Measurements from ENCODE around the gene CD1C.

CD1C gene

DNA sequence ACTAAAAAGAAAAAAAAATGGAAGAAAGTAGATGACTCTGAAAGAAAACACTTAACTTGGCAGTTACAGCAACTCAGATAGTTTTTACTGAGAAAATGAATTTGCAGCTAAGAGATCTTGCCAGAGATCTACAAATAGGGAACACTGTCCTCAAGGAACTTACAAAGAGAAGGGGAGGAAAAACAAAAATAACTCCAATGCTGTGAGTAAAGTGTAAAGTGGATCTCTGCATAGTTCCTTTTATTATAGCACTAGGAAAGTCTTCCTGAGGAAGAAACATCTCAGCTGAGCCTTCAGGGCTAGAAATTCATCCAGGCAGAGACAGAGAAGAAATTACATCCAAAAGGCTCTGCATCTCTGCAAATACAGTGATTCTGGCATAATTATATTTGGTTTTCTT, 37.8 kb downstream of the CD1C start (continued):
- TF ChIP-seq, protein P1, sequence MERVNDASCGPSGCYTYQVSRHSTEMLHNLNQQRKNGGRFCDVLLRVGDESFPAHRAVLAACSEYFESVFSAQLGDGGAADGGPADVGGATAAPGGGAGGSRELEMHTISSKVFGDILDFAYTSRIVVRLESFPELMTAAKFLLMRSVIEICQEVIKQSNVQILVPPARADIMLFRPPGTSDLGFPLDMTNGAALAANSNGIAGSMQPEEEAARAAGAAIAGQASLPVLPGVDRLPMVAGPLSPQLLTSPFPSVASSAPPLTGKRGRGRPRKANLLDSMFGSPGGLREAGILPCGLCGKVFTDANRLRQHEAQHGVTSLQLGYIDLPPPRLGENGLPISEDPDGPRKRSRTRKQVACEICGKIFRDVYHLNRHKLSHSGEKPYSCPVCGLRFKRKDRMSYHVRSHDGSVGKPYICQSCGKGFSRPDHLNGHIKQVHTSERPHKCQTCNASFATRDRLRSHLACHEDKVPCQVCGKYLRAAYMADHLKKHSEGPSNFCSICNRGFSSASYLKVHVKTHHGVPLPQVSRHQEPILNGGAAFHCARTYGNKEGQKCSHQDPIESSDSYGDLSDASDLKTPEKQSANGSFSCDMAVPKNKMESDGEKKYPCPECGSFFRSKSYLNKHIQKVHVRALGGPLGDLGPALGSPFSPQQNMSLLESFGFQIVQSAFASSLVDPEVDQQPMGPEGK (CRISPR knock-in tag; IDR thresholded peaks at IDR 0.05; ENCODE audit: borderline replicate concordance) = no peak
- TF ChIP-seq GLIS3 (CRISPR knock-in tag; IDR thresholded peaks at IDR 0.05) (no peak), PPARA (CRISPR knock-in tag; IDR thresholded peaks at IDR 0.05; ENCODE audit: borderline replicate concordance) (no peak)

DNA sequence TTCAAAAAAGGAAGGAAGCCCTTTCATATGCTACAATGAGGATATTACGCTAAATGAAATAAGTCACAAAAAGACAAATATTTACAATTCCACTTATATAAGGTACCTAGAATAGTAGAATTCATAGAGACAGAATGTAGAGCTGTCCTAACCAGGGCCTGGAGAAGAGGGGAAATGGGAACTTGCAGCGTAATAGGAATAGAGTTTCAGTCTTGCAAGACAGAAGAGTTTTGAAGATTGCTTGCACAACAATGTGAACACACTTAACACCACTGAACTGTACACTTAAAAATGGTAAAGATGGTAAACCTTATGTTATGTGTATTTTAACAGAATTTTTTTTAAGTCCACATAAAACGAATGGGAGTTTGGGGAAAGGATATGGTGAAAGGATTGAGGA, 38.7 kb downstream of the CD1C start:
- no peak for TF ChIP-seq TOX (CRISPR knock-in tag; IDR thresholded peaks at IDR 0.05; ENCODE audit: borderline replicate concordance)
- no peak for TF ChIP-seq CSDC2 (CRISPR knock-in tag; IDR thresholded peaks at IDR 0.05)
- no peak for ATAC-seq

DNA sequence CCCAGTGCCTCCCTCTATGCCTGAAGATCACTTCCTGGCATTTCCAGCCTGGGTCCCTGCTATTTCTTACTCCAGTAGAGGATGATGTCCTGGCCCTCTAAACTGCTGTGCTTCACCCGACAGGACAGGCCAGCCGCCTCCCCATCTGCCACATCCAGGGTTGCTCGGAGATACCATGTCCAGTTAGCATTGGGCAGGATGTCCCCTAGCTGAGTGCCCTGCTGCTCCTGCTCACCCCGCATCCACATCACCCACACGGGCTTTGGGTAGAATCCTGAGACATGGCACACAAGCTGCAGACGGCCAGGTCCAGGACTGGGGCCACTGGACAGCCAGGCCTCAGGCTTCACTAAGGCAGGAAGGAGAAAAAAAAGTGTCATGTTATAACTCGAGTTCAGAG, 39.6 kb downstream of the CD1C start:
- TF ChIP-seq OSR1 (CRISPR knock-in tag; IDR thresholded peaks at IDR 0.05) = no peak
- no peak for TF ChIP-seq ZFP3 (CRISPR knock-in tag; IDR thresholded peaks at IDR 0.05)
- TF ChIP-seq ZNF70 (CRISPR knock-in tag; IDR thresholded peaks at IDR 0.05) = no peak
- TF ChIP-seq, protein P2, sequence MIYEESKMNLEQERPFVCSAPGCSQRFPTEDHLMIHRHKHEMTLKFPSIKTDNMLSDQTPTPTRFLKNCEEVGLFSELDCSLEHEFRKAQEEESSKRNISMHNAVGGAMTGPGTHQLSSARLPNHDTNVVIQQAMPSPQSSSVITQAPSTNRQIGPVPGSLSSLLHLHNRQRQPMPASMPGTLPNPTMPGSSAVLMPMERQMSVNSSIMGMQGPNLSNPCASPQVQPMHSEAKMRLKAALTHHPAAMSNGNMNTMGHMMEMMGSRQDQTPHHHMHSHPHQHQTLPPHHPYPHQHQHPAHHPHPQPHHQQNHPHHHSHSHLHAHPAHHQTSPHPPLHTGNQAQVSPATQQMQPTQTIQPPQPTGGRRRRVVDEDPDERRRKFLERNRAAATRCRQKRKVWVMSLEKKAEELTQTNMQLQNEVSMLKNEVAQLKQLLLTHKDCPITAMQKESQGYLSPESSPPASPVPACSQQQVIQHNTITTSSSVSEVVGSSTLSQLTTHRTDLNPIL (CRISPR knock-in tag; IDR thresholded peaks at IDR 0.05; ENCODE audit: low read depth) = no peak
- no peak for TF ChIP-seq ARNTL (CRISPR knock-in tag; IDR thresholded peaks at IDR 0.05; ENCODE audit: borderline replicate concordance, low read depth)
- TF ChIP-seq PPARA (CRISPR knock-in tag; IDR thresholded peaks at IDR 0.05; ENCODE audit: borderline replicate concordance) = no peak
- TF ChIP-seq SNAI2 (CRISPR knock-in tag; IDR thresholded peaks at IDR 0.05) = no peak
- TF ChIP-seq TCF4 (CRISPR knock-in tag; IDR thresholded peaks at IDR 0.05; ENCODE audit: borderline replicate concordance) = no peak
- TF ChIP-seq ZNF8 (CRISPR knock-in tag; IDR thresholded peaks at IDR 0.05) = no peak
- TF ChIP-seq, protein P3, sequence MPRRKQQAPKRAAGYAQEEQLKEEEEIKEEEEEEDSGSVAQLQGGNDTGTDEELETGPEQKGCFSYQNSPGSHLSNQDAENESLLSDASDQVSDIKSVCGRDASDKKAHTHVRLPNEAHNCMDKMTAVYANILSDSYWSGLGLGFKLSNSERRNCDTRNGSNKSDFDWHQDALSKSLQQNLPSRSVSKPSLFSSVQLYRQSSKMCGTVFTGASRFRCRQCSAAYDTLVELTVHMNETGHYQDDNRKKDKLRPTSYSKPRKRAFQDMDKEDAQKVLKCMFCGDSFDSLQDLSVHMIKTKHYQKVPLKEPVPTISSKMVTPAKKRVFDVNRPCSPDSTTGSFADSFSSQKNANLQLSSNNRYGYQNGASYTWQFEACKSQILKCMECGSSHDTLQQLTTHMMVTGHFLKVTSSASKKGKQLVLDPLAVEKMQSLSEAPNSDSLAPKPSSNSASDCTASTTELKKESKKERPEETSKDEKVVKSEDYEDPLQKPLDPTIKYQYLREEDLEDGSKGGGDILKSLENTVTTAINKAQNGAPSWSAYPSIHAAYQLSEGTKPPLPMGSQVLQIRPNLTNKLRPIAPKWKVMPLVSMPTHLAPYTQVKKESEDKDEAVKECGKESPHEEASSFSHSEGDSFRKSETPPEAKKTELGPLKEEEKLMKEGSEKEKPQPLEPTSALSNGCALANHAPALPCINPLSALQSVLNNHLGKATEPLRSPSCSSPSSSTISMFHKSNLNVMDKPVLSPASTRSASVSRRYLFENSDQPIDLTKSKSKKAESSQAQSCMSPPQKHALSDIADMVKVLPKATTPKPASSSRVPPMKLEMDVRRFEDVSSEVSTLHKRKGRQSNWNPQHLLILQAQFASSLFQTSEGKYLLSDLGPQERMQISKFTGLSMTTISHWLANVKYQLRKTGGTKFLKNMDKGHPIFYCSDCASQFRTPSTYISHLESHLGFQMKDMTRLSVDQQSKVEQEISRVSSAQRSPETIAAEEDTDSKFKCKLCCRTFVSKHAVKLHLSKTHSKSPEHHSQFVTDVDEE (CRISPR knock-in tag; IDR thresholded peaks at IDR 0.05) = no peak
- no peak for TF ChIP-seq RARB (CRISPR knock-in tag; IDR thresholded peaks at IDR 0.05)
- no peak for TF ChIP-seq BACH2 (CRISPR knock-in tag; IDR thresholded peaks at IDR 0.05; ENCODE audit: borderline replicate concordance)
- TF ChIP-seq, protein P4, sequence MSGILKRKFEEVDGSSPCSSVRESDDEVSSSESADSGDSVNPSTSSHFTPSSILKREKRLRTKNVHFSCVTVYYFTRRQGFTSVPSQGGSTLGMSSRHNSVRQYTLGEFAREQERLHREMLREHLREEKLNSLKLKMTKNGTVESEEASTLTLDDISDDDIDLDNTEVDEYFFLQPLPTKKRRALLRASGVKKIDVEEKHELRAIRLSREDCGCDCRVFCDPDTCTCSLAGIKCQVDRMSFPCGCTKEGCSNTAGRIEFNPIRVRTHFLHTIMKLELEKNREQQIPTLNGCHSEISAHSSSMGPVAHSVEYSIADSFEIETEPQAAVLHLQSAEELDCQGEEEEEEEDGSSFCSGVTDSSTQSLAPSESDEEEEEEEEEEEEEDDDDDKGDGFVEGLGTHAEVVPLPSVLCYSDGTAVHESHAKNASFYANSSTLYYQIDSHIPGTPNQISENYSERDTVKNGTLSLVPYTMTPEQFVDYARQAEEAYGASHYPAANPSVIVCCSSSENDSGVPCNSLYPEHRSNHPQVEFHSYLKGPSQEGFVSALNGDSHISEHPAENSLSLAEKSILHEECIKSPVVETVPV (CRISPR knock-in tag; IDR thresholded peaks at IDR 0.05) = no peak
- no peak for TF ChIP-seq GLIS3 (CRISPR knock-in tag; IDR thresholded peaks at IDR 0.05)
- no peak for ATAC-seq

DNA sequence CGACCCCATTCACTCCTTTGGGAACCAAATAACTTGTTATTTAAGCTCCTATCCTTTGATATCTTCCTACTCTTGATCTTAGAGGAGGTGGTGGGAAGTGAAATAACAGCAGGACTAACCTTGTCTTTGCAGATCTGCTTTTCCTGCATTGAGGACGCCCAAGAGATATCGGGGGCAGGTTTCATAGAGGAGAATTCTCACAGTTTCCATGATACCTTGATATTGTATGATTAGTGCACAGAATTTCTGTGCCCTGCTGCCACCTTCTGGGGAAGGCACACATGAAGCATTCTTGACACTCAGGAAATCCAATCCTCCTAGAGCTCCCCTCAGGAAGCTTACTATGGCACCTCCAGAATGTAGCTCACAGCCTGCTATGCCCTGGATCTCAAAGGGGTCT, 40.0 kb downstream of the CD1C start:
- TF ChIP-seq, protein P1 (CRISPR knock-in tag; IDR thresholded peaks at IDR 0.05; ENCODE audit: borderline replicate concordance) = no peak
- TF ChIP-seq ZC3H10 (CRISPR knock-in tag; IDR thresholded peaks at IDR 0.05) (no peak), ZNF8 (CRISPR knock-in tag; IDR thresholded peaks at IDR 0.05) (no peak), ZFP30 (CRISPR knock-in tag; IDR thresholded peaks at IDR 0.05) (no peak), ZFP3 (CRISPR knock-in tag; IDR thresholded peaks at IDR 0.05) (no peak), ZNF565 (CRISPR knock-in tag; conservative IDR thresholded peaks at IDR 0.05; ENCODE audit: low read depth) (no peak), PPARA (CRISPR knock-in tag; IDR thresholded peaks at IDR 0.05; ENCODE audit: borderline replicate concordance) (no peak), ZNF70 (CRISPR knock-in tag; IDR thresholded peaks at IDR 0.05) (no peak)
- TF ChIP-seq, protein P4 (CRISPR knock-in tag; IDR thresholded peaks at IDR 0.05) = no peak
- 0 out of 3 replicates have a peak, but pooled peaks have one; percentile 20 for ATAC-seq
